ENCODE results near the gene BID.

BID gene

DNA sequence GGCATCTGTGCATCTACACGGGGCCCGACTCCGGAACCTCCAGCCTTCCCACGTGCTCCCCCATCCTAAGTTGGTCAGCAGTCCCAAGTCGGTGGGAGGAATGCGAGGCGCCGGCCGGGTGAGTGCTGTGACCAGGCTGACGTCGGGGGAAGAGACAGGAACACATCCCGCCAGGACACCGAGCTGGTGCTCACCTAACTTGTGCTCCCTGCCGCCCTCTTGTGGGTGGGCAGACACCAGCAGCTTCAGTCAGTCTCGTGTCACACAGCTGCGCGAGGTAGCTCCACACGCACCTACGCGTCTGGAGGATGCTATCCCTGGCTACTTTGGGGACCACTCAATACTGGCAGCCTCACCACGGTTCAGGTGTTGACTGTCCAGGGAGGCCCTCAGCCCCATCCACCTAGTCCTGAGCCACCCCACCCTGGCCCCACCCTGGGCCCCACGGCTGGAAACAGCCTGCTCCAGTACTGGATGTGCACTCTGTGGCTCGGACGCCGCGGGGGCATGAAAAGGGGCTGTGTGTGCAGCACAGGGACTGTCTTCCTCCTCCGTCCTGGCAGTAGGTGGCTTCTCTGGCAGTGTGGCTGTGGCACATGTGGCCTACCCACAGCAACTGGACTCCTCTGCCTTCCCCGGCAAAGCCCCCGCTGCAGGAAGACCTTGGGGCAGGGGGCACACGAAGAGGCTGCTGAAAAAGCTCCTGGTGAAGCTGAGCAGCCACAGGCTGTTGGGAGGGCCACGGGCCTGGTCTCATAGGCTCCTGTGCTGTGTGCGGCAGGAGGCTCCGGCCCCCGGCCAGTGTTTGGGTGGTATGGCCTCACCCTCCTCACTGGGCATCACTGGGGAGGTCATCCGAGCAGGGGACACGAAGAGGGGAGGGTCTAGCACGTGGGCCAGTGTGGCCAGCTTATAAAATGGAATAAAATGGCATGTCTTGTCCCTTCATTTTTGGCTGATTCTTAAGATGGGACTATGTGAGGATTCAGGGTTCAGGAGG is 11.2 kb upstream of the BID start:
- Histone ChIP-seq H3K4me3 (ENCODE audit: insufficient read depth, low read depth, low read length, poor library complexity, severe bottlenecking) (no peak overlapping the region), H3K36me3 (ENCODE audit: control insufficient read depth, insufficient read depth, low read length) (peaks cover 14% of the 10 kb centered on the region), H3K9me3 (ENCODE audit: control insufficient read depth, low read length) (no peaks in the 10 kb centered on the region), H3K27me3 (replicated peaks; ENCODE audit: control insufficient read depth, insufficient read depth, low read length, poor library complexity, severe bottlenecking) (no peaks in the 10 kb centered on the region), H3K27ac (ENCODE audit: insufficient read depth, low read length, poor library complexity, severe bottlenecking) (no peak overlapping the region), H3K4me1 (ENCODE audit: control insufficient read depth, insufficient read depth, low read length, poor library complexity, severe bottlenecking) (peaks cover 16% of the 10 kb centered on the region)
- peak; percentile 50 to 53 (median 52) for DNase-seq

DNA sequence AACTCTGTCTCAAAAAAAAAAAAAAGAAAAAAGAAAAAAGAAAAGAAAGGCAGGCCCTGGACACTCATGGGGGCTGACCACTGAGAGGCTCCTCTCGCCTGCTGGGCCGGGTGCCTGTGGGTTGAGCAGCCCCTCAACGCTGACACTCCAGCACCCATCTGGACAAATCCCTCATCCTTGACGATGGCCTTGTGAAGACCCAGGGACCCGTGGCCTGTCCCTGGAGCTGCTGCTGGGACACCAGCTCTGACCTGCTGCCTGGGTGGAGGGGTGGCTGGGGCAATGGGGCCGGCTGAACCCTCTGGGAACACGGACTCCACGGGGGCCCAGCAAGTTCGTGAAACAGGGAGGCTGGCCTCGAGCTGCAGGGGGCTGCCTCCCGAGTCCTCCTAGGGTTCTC is 10.5 kb upstream of the BID start:
- no peaks in the 10 kb centered on the region for H3K9me3 ChIP-seq (ENCODE audit: control insufficient read depth, low read length)
- H3K27ac ChIP-seq (ENCODE audit: insufficient read depth, low read length, poor library complexity, severe bottlenecking), result no peak overlapping the region
- DNase-seq, result no peak
- no peaks in the 10 kb centered on the region for H3K27me3 ChIP-seq (replicated peaks; ENCODE audit: control insufficient read depth, insufficient read depth, low read length, poor library complexity, severe bottlenecking)
- peaks cover 7% of the 10 kb centered on the region for H3K36me3 ChIP-seq (ENCODE audit: control insufficient read depth, insufficient read depth, low read length)
- no peak overlapping the region for H3K4me3 ChIP-seq (ENCODE audit: insufficient read depth, low read depth, low read length, poor library complexity, severe bottlenecking)
- peaks cover 18% of the 10 kb centered on the region for H3K4me1 ChIP-seq (ENCODE audit: control insufficient read depth, insufficient read depth, low read length, poor library complexity, severe bottlenecking)

GRCh38 chr22:17783773-17784480 is 9.7 kb upstream of the BID start:
- peaks cover 22% of the 10 kb centered on the region for H3K4me1 ChIP-seq (ENCODE audit: control insufficient read depth, insufficient read depth, low read length, poor library complexity, severe bottlenecking)
- DNase-seq, result no peak
- no peaks in the 10 kb centered on the region for H3K36me3 ChIP-seq (ENCODE audit: control insufficient read depth, insufficient read depth, low read length)

DNA sequence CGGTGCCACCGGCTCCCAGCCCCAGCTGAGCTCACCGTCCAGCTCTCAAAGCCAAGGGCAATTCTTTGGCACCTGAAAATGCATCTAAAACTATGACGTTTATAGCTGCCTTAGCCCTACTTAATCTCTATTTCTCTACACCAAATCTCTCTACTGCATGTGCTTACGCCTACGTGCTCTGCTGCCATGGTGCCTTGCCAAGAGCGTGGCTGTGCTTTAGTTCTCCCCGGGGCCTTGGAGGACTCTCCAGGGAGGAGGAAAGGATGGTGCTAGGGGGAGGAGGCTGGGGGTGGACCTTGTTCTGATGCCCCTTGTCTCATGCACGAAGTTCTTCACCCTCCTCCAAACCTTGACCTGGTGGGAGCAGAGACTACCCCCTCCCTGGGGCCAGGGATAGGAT is 9.0 kb upstream of the BID start:
- Histone ChIP-seq H3K4me1 (ENCODE audit: control insufficient read depth, insufficient read depth, low read length, poor library complexity, severe bottlenecking) (peaks cover 27% of the 10 kb centered on the region), H3K9me3 (ENCODE audit: control insufficient read depth, low read length) (no peaks in the 10 kb centered on the region), H3K27ac (ENCODE audit: insufficient read depth, low read length, poor library complexity, severe bottlenecking) (no peak overlapping the region), H3K4me3 (ENCODE audit: insufficient read depth, low read depth, low read length, poor library complexity, severe bottlenecking) (no peak overlapping the region), H3K36me3 (ENCODE audit: control insufficient read depth, insufficient read depth, low read length) (no peaks in the 10 kb centered on the region), H3K27me3 (replicated peaks; ENCODE audit: control insufficient read depth, insufficient read depth, low read length, poor library complexity, severe bottlenecking) (no peaks in the 10 kb centered on the region)
- DNase-seq, result no peak

More at GRCh38 chr22:17783773-17784480, 9.7 kb upstream of the BID start:
- H3K27me3 ChIP-seq (replicated peaks; ENCODE audit: control insufficient read depth, insufficient read depth, low read length, poor library complexity, severe bottlenecking), result no peaks in the 10 kb centered on the region
- H3K27ac ChIP-seq (ENCODE audit: insufficient read depth, low read length, poor library complexity, severe bottlenecking), result no peak overlapping the region
- H3K4me3 ChIP-seq (ENCODE audit: insufficient read depth, low read depth, low read length, poor library complexity, severe bottlenecking), result no peak overlapping the region
- no peaks in the 10 kb centered on the region for H3K9me3 ChIP-seq (ENCODE audit: control insufficient read depth, low read length)

GRCh38 chr22:17782621-17783020 is 8.4 kb upstream of the BID start:
- no peaks in the 10 kb centered on the region for H3K27me3 ChIP-seq (replicated peaks; ENCODE audit: control insufficient read depth, insufficient read depth, low read length, poor library complexity, severe bottlenecking)
- no peaks in the 10 kb centered on the region for H3K9me3 ChIP-seq (ENCODE audit: control insufficient read depth, low read length)
- no peaks in the 10 kb centered on the region for H3K36me3 ChIP-seq (ENCODE audit: control insufficient read depth, insufficient read depth, low read length)
- no peak for DNase-seq
- H3K27ac ChIP-seq (ENCODE audit: insufficient read depth, low read length, poor library complexity, severe bottlenecking), result no peak overlapping the region
- no peak overlapping the region for H3K4me3 ChIP-seq (ENCODE audit: insufficient read depth, low read depth, low read length, poor library complexity, severe bottlenecking)
- H3K4me1 ChIP-seq (ENCODE audit: control insufficient read depth, insufficient read depth, low read length, poor library complexity, severe bottlenecking), result peaks cover 34% of the 10 kb centered on the region

DNA sequence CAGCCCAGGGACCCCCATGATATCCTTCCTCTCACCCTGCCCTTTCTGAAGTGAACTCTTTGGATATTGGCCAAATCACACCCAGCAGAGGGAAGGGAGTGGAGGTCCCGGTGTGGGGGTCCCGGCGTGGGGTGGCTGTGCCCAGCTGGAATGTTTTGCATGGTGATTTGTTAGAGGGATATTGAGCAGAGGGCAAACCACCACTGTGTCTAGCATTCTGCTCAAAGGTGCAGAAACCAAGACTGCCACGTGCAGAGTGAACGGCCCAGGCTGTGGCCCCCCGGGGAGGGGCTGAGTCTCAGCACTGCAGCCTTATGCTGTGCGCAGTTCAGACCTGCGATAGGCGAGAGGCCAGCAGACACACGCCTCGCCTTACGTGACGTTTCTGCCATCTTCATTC is 7.9 kb upstream of the BID start:
- DNase-seq, result no peak
- no peaks in the 10 kb centered on the region for H3K9me3 ChIP-seq (ENCODE audit: control insufficient read depth, low read length)
- H3K4me3 ChIP-seq (ENCODE audit: insufficient read depth, low read depth, low read length, poor library complexity, severe bottlenecking), result no peak overlapping the region
- H3K27me3 ChIP-seq (replicated peaks; ENCODE audit: control insufficient read depth, insufficient read depth, low read length, poor library complexity, severe bottlenecking), result no peaks in the 10 kb centered on the region
- peak overlapping the region; percentile 56 for H3K27ac ChIP-seq (ENCODE audit: insufficient read depth, low read length, poor library complexity, severe bottlenecking)
- H3K4me1 ChIP-seq (ENCODE audit: control insufficient read depth, insufficient read depth, low read length, poor library complexity, severe bottlenecking), result peaks cover 38% of the 10 kb centered on the region
- H3K36me3 ChIP-seq (ENCODE audit: control insufficient read depth, insufficient read depth, low read length), result no peaks in the 10 kb centered on the region

DNA sequence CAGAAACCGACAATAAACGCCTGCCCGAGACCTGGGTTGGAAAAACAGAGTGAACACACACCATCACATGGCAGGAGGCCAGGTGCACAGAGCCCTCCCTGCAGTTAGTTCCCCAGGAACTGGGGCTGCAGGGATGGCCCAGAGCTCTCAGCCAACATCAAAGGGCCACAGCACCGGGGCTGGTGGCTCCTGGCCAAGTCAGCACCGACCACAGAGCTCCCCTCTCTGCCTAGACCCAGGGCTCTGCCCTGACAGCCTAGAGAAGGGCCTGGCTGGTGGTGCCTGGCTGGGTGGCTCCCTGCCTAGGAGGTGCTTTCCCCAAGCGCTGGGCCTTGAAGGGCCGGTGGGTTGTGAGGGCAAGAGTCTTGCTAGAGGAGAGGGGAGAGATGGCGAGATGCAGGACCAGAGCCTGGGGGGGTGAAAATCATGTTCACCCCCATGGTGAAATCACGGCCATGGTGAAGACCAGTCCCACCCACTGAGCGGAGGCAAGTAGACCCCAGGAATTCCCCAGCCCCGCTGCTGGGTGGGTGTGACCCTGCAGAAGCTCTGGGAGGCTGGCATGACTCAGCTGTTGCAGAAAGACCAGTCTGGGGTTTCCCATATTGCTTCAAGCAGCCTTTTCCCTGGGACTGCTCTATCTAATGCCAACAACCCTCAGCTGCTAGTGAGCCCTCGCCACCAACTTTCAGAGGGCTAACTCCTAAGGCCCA is 7.2 kb upstream of the BID start:
- Histone ChIP-seq H3K36me3 (ENCODE audit: control insufficient read depth, insufficient read depth, low read length) (no peaks in the 10 kb centered on the region), H3K27ac (ENCODE audit: insufficient read depth, low read length, poor library complexity, severe bottlenecking) (peak overlapping the region; percentile 56), H3K9me3 (ENCODE audit: control insufficient read depth, low read length) (no peaks in the 10 kb centered on the region), H3K27me3 (replicated peaks; ENCODE audit: control insufficient read depth, insufficient read depth, low read length, poor library complexity, severe bottlenecking) (no peaks in the 10 kb centered on the region), H3K4me1 (ENCODE audit: control insufficient read depth, insufficient read depth, low read length, poor library complexity, severe bottlenecking) (peaks cover 43% of the 10 kb centered on the region), H3K4me3 (ENCODE audit: insufficient read depth, low read depth, low read length, poor library complexity, severe bottlenecking) (no peak overlapping the region)
- DNase-seq, result peak; percentile 25 to 51 (median 51)

GRCh38 chr22:17780741-17781318 is 6.6 kb upstream of the BID start:
- H3K4me1 ChIP-seq (ENCODE audit: control insufficient read depth, insufficient read depth, low read length, poor library complexity, severe bottlenecking), result peaks cover 48% of the 10 kb centered on the region
- no peak overlapping the region for H3K4me3 ChIP-seq (ENCODE audit: insufficient read depth, low read depth, low read length, poor library complexity, severe bottlenecking)
- no peaks in the 10 kb centered on the region for H3K36me3 ChIP-seq (ENCODE audit: control insufficient read depth, insufficient read depth, low read length)
- H3K27ac ChIP-seq (ENCODE audit: insufficient read depth, low read length, poor library complexity, severe bottlenecking), result peak overlapping the region; percentile 56
- no peak for DNase-seq
- no peaks in the 10 kb centered on the region for H3K27me3 ChIP-seq (replicated peaks; ENCODE audit: control insufficient read depth, insufficient read depth, low read length, poor library complexity, severe bottlenecking)
- no peaks in the 10 kb centered on the region for H3K9me3 ChIP-seq (ENCODE audit: control insufficient read depth, low read length)

DNA sequence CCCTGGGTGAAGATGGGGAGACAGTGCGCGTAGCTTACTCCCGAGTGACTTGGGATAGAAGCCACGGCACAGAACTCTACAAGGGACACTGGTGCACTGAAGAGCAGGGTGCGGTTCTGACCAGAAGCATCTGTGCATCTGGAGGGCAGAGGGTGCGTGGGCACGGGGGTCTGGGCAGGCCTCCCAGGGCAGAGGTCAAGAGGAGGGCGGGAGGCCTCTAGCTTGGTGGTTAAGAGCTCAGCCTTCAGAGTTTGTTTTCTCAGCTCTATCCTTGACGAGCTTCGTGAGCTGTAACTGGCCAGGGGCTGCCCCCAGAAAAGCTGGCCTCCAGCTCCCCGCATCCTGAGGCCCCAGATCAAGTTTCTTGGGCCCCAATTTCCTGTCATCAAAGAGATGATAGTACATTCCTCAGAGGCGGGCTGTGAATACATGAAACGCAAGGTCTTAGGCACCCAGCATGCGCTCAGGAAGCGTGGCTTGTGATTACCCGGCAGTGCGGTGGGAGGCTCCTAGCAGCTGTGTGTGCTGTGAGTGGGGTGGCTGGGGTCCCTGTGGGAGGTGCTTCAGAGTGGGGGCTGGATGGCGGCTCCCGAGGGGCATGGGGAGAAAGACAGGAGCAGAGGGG is 6.0 kb upstream of the BID start:
- Histone ChIP-seq H3K27me3 (replicated peaks; ENCODE audit: control insufficient read depth, insufficient read depth, low read length, poor library complexity, severe bottlenecking) (no peaks in the 10 kb centered on the region), H3K9me3 (ENCODE audit: control insufficient read depth, low read length) (no peaks in the 10 kb centered on the region), H3K27ac (ENCODE audit: insufficient read depth, low read length, poor library complexity, severe bottlenecking) (no peak overlapping the region), H3K36me3 (ENCODE audit: control insufficient read depth, insufficient read depth, low read length) (no peaks in the 10 kb centered on the region), H3K4me1 (ENCODE audit: control insufficient read depth, insufficient read depth, low read length, poor library complexity, severe bottlenecking) (peaks cover 54% of the 10 kb centered on the region), H3K4me3 (ENCODE audit: insufficient read depth, low read depth, low read length, poor library complexity, severe bottlenecking) (no peak overlapping the region)
- DNase-seq, result no peak

Measured in effector memory CD4-positive, alpha-beta T cell (primary cell).